ENCODE results near the gene MYEF2.

DNA sequence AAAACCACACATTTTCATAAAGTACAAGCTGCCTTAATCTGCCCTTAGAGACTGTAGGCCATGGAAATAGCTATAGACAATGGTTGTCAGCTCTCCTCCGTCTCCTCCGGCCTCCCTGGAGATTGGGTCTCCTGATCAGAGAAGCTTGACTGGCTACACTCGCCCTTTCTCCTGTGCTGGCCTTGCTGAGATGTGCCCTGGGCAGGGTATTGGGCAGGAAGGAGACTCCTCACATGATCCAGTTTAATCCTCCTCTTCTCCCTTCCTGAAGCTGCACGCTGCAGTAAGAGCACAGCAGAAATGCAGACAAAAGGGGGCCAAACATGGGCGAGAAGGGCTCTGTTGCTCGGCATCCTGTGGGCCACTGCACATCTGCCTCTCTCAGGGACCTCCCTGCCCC, 57.4 kb downstream of the MYEF2 start, which contains the start of gene SLC24A5:
- TF ChIP-seq, protein P1, sequence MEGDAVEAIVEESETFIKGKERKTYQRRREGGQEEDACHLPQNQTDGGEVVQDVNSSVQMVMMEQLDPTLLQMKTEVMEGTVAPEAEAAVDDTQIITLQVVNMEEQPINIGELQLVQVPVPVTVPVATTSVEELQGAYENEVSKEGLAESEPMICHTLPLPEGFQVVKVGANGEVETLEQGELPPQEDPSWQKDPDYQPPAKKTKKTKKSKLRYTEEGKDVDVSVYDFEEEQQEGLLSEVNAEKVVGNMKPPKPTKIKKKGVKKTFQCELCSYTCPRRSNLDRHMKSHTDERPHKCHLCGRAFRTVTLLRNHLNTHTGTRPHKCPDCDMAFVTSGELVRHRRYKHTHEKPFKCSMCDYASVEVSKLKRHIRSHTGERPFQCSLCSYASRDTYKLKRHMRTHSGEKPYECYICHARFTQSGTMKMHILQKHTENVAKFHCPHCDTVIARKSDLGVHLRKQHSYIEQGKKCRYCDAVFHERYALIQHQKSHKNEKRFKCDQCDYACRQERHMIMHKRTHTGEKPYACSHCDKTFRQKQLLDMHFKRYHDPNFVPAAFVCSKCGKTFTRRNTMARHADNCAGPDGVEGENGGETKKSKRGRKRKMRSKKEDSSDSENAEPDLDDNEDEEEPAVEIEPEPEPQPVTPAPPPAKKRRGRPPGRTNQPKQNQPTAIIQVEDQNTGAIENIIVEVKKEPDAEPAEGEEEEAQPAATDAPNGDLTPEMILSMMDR (IDR thresholded peaks at IDR 0.05), result no peak
- TF ChIP-seq POLR2A (IDR thresholded peaks at IDR 0.05), result no peak

All from tibial nerve (tissue), 3 donors.